Ovary (tissue), 3 donors: ENCODE measurements around the gene CKLF.
"Not testable (repeated sequence)": the region's sequence is repeated elsewhere in the genome, so short reads cannot be mapped to it uniquely, and the experiment has no call there.

Source experiments
- EP300 ChIP-seq: sonication (generic); formaldehyde crosslinking; IDR thresholded peaks from one replicate; pipeline ENCODE4 v1.6.1; 2017; ENCODE audit warnings: antibody characterized with exemption
- POLR2A ChIP-seq: fragments of 450-650 bp; IDR thresholded peaks from one replicate; pipeline ENCODE4 v1.6.1; 2017; ENCODE audit warnings: antibody characterized with exemption, mild to moderate bottlenecking, moderate library complexity
- TF ChIP-seq, protein P1 (sequence below), 3 donors: fragments of 450-650 bp in 2 of 3; fragments of 200-600 bp in 1 of 3; IDR thresholded peaks; one replicate each; pipeline versions ENCODE4 v1.5.1 to v1.8.0; 2016 to 2022; ENCODE audit warnings: antibody characterized with exemption in 3 of 3, mild to moderate bottlenecking in 1 of 3
- donor health status: DM: no; HTN: no; CAD: no.

DNA sequence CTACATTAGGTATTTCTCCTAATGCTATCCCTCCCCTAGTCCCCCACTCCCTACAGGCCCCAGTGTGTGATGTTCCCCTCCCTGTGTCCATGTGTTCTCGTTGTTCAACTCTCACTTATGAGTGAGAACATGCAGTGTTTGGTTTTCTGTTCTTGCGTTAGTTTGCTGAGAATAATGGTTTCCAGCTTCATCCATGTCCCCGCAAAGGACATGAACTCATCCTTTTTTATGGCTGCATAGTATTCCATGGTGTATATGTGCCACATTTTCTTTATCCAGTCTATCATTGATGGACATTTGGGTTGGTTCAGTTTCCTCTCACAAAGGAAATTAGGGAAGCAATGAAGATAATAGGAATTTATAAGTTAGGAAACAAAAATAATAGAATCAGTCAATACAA lies 14.9 kb downstream of the CKLF start:
- TF ChIP-seq, protein P1, sequence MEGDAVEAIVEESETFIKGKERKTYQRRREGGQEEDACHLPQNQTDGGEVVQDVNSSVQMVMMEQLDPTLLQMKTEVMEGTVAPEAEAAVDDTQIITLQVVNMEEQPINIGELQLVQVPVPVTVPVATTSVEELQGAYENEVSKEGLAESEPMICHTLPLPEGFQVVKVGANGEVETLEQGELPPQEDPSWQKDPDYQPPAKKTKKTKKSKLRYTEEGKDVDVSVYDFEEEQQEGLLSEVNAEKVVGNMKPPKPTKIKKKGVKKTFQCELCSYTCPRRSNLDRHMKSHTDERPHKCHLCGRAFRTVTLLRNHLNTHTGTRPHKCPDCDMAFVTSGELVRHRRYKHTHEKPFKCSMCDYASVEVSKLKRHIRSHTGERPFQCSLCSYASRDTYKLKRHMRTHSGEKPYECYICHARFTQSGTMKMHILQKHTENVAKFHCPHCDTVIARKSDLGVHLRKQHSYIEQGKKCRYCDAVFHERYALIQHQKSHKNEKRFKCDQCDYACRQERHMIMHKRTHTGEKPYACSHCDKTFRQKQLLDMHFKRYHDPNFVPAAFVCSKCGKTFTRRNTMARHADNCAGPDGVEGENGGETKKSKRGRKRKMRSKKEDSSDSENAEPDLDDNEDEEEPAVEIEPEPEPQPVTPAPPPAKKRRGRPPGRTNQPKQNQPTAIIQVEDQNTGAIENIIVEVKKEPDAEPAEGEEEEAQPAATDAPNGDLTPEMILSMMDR (IDR thresholded peaks at IDR 0.05) = not testable (repeated sequence)
- not testable (repeated sequence) for TF ChIP-seq POLR2A, EP300
